A549 (cell line): ENCODE results near the gene AKAP6.

Experiments used
- EP300 ChIP-seq, 2 experiments: fragments of >200 bp; sonication (Bioruptor Twin); formaldehyde crosslinking; IDR thresholded peaks; 2 replicates in 1 of 2; 3 replicates in 1 of 2; pipeline ENCODE4 v1.6.1; 2016 to 2017
- POLR2A ChIP-seq: IDR thresholded peaks from 2 replicates; pipeline ENCODE4 v1.6.1; 2012; ENCODE audit warnings: mild to moderate bottlenecking, low read length
- SREBF2 ChIP-seq: fragments of 450-650 bp; IDR thresholded peaks from 2 replicates; pipeline ENCODE4 v1.6.1; 2014; ENCODE audit warnings: mild to moderate bottlenecking, moderate library complexity
- TP53 ChIP-seq: fragments of 250-450 bp; sonication (Bioruptor Pico); IDR thresholded peaks from 2 replicates; pipeline ENCODE4 v1.5.0; 2021; ENCODE audit warnings: mild to moderate bottlenecking, moderate library complexity
- TF ChIP-seq, protein P1 (sequence below): fragments of >200 bp; sonication (Bioruptor Twin); formaldehyde crosslinking; IDR thresholded peaks from 3 replicates; pipeline ENCODE4 v1.5.1; 2016

DNA sequence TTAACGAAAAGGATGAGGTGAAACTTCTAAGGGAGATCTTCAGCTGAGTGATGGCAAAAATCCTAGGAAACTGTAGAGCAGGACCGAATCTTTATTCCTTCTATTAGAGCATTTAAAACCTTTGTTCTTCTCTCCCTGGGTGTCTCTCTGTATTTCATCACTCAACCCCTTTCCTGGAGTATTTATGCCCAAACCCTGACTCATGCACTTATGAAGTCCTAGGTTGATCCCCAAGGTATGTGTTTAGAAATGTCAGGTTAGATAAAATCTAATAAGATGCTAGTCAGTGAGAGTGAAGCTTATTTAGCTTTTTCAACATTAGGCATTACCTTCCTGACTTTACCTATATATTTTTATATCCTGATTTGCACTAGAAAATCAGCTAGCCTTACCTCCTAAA is 369.7 kb downstream of the AKAP6 start:
- TF ChIP-seq, protein P1, sequence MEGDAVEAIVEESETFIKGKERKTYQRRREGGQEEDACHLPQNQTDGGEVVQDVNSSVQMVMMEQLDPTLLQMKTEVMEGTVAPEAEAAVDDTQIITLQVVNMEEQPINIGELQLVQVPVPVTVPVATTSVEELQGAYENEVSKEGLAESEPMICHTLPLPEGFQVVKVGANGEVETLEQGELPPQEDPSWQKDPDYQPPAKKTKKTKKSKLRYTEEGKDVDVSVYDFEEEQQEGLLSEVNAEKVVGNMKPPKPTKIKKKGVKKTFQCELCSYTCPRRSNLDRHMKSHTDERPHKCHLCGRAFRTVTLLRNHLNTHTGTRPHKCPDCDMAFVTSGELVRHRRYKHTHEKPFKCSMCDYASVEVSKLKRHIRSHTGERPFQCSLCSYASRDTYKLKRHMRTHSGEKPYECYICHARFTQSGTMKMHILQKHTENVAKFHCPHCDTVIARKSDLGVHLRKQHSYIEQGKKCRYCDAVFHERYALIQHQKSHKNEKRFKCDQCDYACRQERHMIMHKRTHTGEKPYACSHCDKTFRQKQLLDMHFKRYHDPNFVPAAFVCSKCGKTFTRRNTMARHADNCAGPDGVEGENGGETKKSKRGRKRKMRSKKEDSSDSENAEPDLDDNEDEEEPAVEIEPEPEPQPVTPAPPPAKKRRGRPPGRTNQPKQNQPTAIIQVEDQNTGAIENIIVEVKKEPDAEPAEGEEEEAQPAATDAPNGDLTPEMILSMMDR: no peak
- TF ChIP-seq SREBF2 (no peak), POLR2A (no peak), TP53 (CRISPR knock-in tag) (no peak), EP300 (IDR thresholded peaks at IDR 0.05) (no peak)
